ENCODE measurements around the gene TRMT11.
"Not testable (repeated sequence)": the region's sequence is repeated elsewhere in the genome, so short reads cannot be mapped to it uniquely, and the experiment has no call there.

TRMT11 gene

GRCh38 chr6:126047648-126048047, 61.3 kb downstream of the TRMT11 start:
- no peak for DNase-seq

GRCh38 chr6:126048635-126049034, 62.3 kb downstream of the TRMT11 start:
- DNase-seq = no peak

GRCh38 chr6:126050795-126051194, 64.5 kb downstream of the TRMT11 start:
- no peak for DNase-seq

- no peak for DNase-seq
These were observed 65.5 kb downstream of the TRMT11 start for GRCh38 chr6:126051791-126052190.

GRCh38 chr6:126052485-126052884, 66.1 kb downstream of the TRMT11 start:
- no peak for DNase-seq

- DNase-seq = no peak
These were observed 67.9 kb downstream of the TRMT11 start for GRCh38 chr6:126054258-126054702.

GRCh38 chr6:126054802-126055201, 68.5 kb downstream of the TRMT11 start:
- no peak for DNase-seq

GRCh38 chr6:126055449-126055848, 69.1 kb downstream of the TRMT11 start:
- no peak for DNase-seq

GRCh38 chr6:126056355-126057004, 70.1 kb downstream of the TRMT11 start:
- no peak for DNase-seq

GRCh38 chr6:126058085-126058484, 71.7 kb downstream of the TRMT11 start:
- not testable (repeated sequence) for DNase-seq

GRCh38 chr6:126060400-126060799, 74.1 kb downstream of the TRMT11 start:
- DNase-seq = no peak

GRCh38 chr6:126063512-126064146, 77.3 kb downstream of the TRMT11 start:
- no peak for DNase-seq

- DNase-seq = no peak
These were observed 78.0 kb downstream of the TRMT11 start for GRCh38 chr6:126064257-126064747.

- DNase-seq = no peak
These were observed 78.5 kb downstream of the TRMT11 start for GRCh38 chr6:126064748-126065401.

GRCh38 chr6:126066053-126067048, 80.0 kb downstream of the TRMT11 start:
- DNase-seq = no peak

- no peak for DNase-seq
These were observed 80.7 kb downstream of the TRMT11 start for GRCh38 chr6:126067073-126067472.

- no peak for DNase-seq
These were observed 83.1 kb downstream of the TRMT11 start for GRCh38 chr6:126069449-126069848.

GRCh38 chr6:126071000-126071647, 84.8 kb downstream of the TRMT11 start:
- DNase-seq = no peak

GRCh38 chr6:126072172-126072571, 85.8 kb downstream of the TRMT11 start:
- no peak for DNase-seq

- DNase-seq = no peak
These were observed 86.5 kb downstream of the TRMT11 start for GRCh38 chr6:126072834-126073233.

GRCh38 chr6:126075335-126076071, 89.2 kb downstream of the TRMT11 start:
- DNase-seq = no peak
